Stomach (tissue), 4 donors: ENCODE measurements around the gene SYNE2.

ENCODE experiments used
- CTCF ChIP-seq, 7 experiments: fragments of 450-650 bp in 4 of 7; fragments of 200-600 bp in 3 of 7; sonication (generic) in 3 of 7; IDR thresholded peaks; one replicate each; pipeline ENCODE4 v1.5.1; 2016 to 2019; ENCODE audit warnings: antibody characterized with exemption in 7 of 7, control low read depth in 2 of 7, mild to moderate bottlenecking in 1 of 7
- EP300 ChIP-seq: sonication (generic); formaldehyde crosslinking; IDR thresholded peaks from one replicate; pipeline ENCODE4 v1.6.1; 2017; ENCODE audit warnings: antibody characterized with exemption
- POLR2AphosphoS5 ChIP-seq, 3 donors: sonication (generic); formaldehyde crosslinking; IDR thresholded peaks; one replicate each; pipeline ENCODE4 v1.6.1; 2016; ENCODE audit warnings: antibody characterized with exemption in 3 of 3

DNA sequence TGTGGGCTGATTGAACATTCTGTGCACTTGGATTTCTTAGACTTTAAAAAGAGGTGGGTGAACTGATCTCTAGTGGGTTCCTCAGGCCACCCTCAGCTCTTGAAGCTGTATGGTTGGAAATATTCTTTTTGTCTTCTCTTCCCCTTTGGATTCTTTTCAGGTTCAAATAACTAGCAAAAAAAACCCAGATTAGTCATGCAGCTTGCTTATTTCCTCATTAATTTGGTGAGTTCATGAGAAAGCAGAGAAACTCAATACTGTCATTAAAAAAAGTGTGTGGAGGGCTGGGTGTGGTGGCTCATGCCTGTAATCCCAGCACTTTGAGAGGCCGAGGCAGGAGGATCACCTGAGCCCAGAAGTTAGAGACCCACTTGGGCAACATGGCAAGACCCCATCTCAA lies 258.0 kb downstream of the SYNE2 start:
- no peak for TF ChIP-seq CTCF (IDR thresholded peaks at IDR 0.05)
- TF ChIP-seq EP300: no peak
- no peak for TF ChIP-seq POLR2AphosphoS5 (IDR thresholded peaks at IDR 0.05)
